Measurements from ENCODE around the gene RNASE11.

- no peak for TF ChIP-seq CTCF (IDR thresholded peaks at IDR 0.05; ENCODE audit: extremely low read depth in 1 of 2, insufficient read depth in 1 of 2, low read depth in 1 of 2, low read length in 2 of 2)
- no peak for TF ChIP-seq EZH2 (IDR thresholded peaks at IDR 0.05; ENCODE audit: borderline replicate concordance, low read depth, low read length, severe bottlenecking)
- TF ChIP-seq POLR2AphosphoS5 (IDR thresholded peaks at IDR 0.05; ENCODE audit: insufficient read depth, low read depth, low read length): no peak
- TF ChIP-seq MAX (IDR thresholded peaks at IDR 0.05; ENCODE audit: insufficient read depth, insufficient read length): no peak
- no peak for TF ChIP-seq POLR2A (IDR thresholded peaks at IDR 0.05; ENCODE audit: low read depth, low read length)
Measured at GRCh38 chr14:20630340-20631022, 42.7 kb upstream of the RNASE11 start.
